Skeletal muscle satellite cell (primary cell): ENCODE results near the gene ULK2.

Experiments used
- H3K27me3 ChIP-seq: 2 replicates; pipeline ENCODE4 v1.7.0; 2013; ENCODE audit warnings: low read length; ENCODE audit not compliant: control insufficient read depth, insufficient read depth
- H3K36me3 ChIP-seq: 2 replicates; pipeline ENCODE4 v1.7.0; 2013; ENCODE audit warnings: mild to moderate bottlenecking, control low read depth, low read length; ENCODE audit not compliant: insufficient read depth
- H3K4me1 ChIP-seq: 2 replicates; pipeline ENCODE4 v1.7.0; 2013; ENCODE audit warnings: low read length; ENCODE audit not compliant: control insufficient read depth, insufficient read depth
- H3K4me2 ChIP-seq: 2 replicates; pipeline ENCODE4 v1.7.0; 2013; ENCODE audit warnings: mild to moderate bottlenecking, low read length
- H3K4me3 ChIP-seq: 2 replicates; pipeline ENCODE4 v1.7.0; 2013; ENCODE audit warnings: low read length
- H3K9ac ChIP-seq: 2 replicates; pipeline ENCODE4 v1.7.0; 2013; ENCODE audit warnings: mild to moderate bottlenecking, low read depth, low read length, moderate library complexity
- H3K9me3 ChIP-seq: replicated peaks from 2 replicates; pipeline ENCODE4 v1.7.0; 2013; ENCODE audit warnings: mild to moderate bottlenecking, control low read depth, low read length

ULK2 gene

DNA sequence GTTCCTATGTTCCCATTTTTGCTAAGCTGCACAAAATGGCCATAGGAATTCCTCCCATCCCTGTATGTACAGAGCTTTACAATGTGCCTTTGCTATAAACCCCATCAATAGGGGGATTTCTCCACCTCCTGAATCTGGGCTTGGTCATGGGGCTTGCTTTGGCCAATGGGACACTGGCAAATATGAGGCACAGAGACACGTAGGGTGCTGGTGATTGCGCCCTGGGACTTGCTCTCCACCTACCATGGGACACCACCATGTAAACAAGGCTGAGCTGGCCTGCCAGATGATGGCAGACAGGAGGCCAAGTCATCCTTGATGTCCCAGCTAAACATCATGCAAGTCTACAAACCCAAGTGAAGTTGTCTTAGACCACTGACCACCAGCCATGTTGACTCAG, 104.3 kb downstream of the ULK2 start:
- peaks cover 3% of the 10 kb centered on the region for H3K27me3 ChIP-seq
- H3K36me3 ChIP-seq, result no peaks in the 10 kb centered on the region
- H3K9me3 ChIP-seq, result no peaks in the 10 kb centered on the region

GRCh38 chr17:19762515-19762961, 105.2 kb downstream of the ULK2 start:
- no peak overlapping the region for H3K9ac ChIP-seq
- peak overlapping the region; percentile 75 for H3K4me2 ChIP-seq
- no peaks in the 10 kb centered on the region for H3K9me3 ChIP-seq
- peaks cover 3% of the 10 kb centered on the region for H3K27me3 ChIP-seq
- no peaks in the 10 kb centered on the region for H3K36me3 ChIP-seq
- peaks cover 4% of the 10 kb centered on the region for H3K4me1 ChIP-seq
- H3K4me3 ChIP-seq, result no peak overlapping the region

More for the DNA sequence above, 104.3 kb downstream of the ULK2 start:
- H3K9ac ChIP-seq, result no peak overlapping the region
- no peak overlapping the region for H3K4me2 ChIP-seq
- H3K4me3 ChIP-seq, result no peak overlapping the region
- peaks cover 4% of the 10 kb centered on the region for H3K4me1 ChIP-seq

DNA sequence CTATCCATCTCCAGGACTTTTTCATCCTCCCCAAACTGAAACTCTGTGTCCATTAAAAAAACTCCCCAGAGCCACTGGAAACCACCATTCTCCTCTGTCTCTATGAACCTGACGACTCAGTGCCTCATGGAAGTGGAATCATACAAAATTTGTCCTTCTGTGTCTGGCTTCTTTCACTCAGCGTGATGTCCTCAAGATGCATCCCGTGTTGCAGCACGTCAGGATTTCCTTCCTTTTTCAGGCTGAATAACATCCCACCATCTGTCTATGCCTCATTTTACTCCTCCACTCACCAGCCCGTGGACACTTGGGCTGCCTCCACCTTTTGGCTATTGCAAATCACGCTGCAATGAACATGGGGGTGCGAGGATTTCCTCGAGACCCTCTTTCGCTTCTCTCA, 107.0 kb downstream of the ULK2 start:
- peaks cover 4% of the 10 kb centered on the region for H3K4me1 ChIP-seq
- no peaks in the 10 kb centered on the region for H3K36me3 ChIP-seq
- no peak overlapping the region for H3K4me3 ChIP-seq
- H3K27me3 ChIP-seq, result peaks cover 3% of the 10 kb centered on the region
- no peak overlapping the region for H3K4me2 ChIP-seq
- no peaks in the 10 kb centered on the region for H3K9me3 ChIP-seq
- no peak overlapping the region for H3K9ac ChIP-seq

- Histone ChIP-seq H3K4me1 (peaks cover 5% of the 10 kb centered on the region), H3K27me3 (peaks cover 3% of the 10 kb centered on the region), H3K9me3 (no peaks in the 10 kb centered on the region), H3K4me3 (no peak overlapping the region), H3K4me2 (no peak overlapping the region), H3K9ac (no peak overlapping the region), H3K36me3 (no peaks in the 10 kb centered on the region)
Measured at GRCh38 chr17:19759568-19760549, 107.9 kb downstream of the ULK2 start.

DNA sequence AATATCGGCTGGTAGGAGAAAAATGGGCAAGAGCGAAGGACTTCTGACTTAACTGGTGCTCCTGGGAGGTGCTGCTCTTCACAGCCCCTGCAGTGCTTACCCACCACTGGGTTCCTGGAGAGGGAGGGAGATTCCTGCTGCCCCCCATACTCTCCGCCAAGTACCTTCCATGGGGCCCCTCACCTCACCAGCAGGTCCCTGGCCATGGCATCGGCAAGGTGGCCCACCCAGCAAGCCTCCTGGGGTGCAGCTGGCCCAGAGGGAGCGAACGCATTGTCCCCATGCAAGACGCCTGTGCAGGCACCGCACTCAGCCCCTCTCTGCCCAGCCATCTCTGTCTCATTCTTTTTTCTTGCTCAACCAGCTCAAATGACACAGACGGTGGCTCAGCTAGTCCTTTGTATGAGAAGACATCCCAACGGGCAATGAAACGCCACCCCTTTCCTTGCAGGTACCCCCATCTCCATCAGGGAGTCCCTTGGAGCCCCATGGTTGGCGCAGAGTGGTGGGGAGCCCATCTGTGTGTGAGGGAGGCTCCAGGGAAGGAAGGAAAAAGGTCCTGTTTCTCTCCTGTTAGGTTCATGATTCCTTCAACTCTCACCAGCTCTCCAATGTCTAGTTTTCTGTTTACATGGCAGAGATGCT, 110.1 kb downstream of the ULK2 start:
- Histone ChIP-seq H3K4me1 (peaks cover 25% of the 10 kb centered on the region), H3K27me3 (peaks cover 3% of the 10 kb centered on the region), H3K4me2 (no peak overlapping the region), H3K4me3 (no peak overlapping the region), H3K9me3 (no peaks in the 10 kb centered on the region), H3K36me3 (no peaks in the 10 kb centered on the region), H3K9ac (no peak overlapping the region)

DNA sequence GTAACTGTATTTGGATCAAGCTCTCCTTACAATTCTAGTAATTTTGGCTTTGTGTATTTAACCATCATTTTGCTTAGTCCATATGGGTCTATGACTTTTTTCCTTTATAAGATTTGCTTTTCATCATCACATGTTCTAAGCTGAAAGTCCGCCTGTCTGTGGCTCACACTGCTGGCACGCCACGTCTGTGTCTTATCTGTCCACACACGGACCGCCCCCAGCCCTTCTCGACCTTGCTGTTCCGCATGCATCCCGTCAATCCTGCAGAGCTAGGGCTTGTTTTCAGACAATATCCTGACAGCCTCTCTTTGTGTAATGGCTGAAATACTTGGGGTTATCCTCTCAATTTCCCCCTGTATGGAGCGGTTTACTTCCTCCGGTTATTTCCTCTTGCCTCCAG, 111.2 kb downstream of the ULK2 start:
- Histone ChIP-seq H3K4me1 (peaks cover 30% of the 10 kb centered on the region), H3K4me2 (no peak overlapping the region), H3K9me3 (no peaks in the 10 kb centered on the region), H3K9ac (no peak overlapping the region), H3K4me3 (no peak overlapping the region), H3K36me3 (no peaks in the 10 kb centered on the region), H3K27me3 (peaks cover 3% of the 10 kb centered on the region)

DNA sequence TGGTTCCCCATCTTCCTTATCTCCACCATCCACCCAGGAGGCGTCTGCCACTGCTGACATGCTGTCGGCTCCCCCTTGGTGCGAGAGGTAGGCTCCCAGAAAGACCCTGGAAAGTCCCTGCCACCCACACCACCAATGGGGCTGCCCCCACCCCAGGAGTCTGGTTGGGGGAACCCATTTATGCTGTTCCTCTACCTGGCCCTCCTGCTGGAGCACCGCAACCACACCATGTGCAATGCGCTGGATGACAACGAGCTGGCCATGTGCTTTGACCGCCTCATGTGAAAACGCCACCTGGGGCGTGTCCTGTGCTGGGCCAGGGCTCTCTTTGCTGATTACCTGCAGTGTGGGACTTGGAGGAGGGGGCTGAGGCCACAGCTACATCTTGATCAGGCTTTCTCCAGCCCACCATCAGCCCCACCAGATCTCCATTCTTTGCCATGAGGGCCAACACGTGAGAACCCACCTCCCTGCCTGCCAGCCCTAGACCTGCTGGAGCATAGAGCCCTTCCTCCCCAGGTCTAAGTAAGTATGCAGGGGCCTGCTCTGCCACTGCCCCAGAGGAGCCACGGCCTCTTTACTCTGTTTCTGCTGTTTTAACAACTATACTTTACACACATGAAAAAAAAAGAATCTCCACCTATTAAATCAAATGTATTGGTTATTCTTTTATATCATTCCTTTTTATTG, 111.8 kb downstream of the ULK2 start:
- Histone ChIP-seq H3K4me3 (no peak overlapping the region), H3K9ac (no peak overlapping the region), H3K9me3 (no peaks in the 10 kb centered on the region), H3K36me3 (no peaks in the 10 kb centered on the region), H3K4me2 (no peak overlapping the region), H3K27me3 (peaks cover 3% of the 10 kb centered on the region), H3K4me1 (peaks cover 31% of the 10 kb centered on the region)

DNA sequence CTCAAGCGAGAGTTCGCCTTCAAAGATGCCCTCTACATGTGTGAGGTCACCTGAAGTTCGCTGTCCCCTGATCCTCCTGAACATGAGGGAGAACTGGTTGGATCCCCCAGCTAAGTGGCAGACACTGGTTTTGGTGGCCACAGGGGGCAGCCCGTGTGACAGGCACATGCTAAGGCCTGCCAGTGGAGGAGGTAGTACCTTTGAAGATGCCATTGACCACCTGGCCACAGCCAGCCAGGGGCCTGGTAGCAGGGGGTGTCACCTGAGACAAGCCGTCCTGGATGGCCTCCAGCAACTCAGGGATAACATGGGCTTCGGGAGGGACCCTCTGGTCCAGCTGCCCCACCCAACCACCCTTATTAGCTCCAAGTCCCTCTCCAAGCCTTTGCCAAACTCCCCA, 112.3 kb downstream of the ULK2 start:
- no peaks in the 10 kb centered on the region for H3K36me3 ChIP-seq
- peaks cover 35% of the 10 kb centered on the region for H3K4me1 ChIP-seq
- no peak overlapping the region for H3K4me3 ChIP-seq
- no peaks in the 10 kb centered on the region for H3K9me3 ChIP-seq
- H3K9ac ChIP-seq, result no peak overlapping the region
- no peaks in the 10 kb centered on the region for H3K27me3 ChIP-seq
- H3K4me2 ChIP-seq, result no peak overlapping the region

- Histone ChIP-seq H3K27me3 (no peaks in the 10 kb centered on the region), H3K4me2 (peak overlapping the region; percentile 57), H3K9ac (peak overlapping the region; percentile 81), H3K36me3 (no peaks in the 10 kb centered on the region), H3K4me3 (no peak overlapping the region), H3K4me1 (peaks cover 37% of the 10 kb centered on the region), H3K9me3 (no peaks in the 10 kb centered on the region)
Measured at GRCh38 chr17:19753661-19754463, 113.9 kb downstream of the ULK2 start.

- peak overlapping the region; percentile 81 for H3K9ac ChIP-seq
- no peaks in the 10 kb centered on the region for H3K36me3 ChIP-seq
- no peaks in the 10 kb centered on the region for H3K27me3 ChIP-seq
- no peak overlapping the region for H3K4me3 ChIP-seq
- H3K4me1 ChIP-seq, result peaks cover 45% of the 10 kb centered on the region
- H3K9me3 ChIP-seq, result no peaks in the 10 kb centered on the region
- H3K4me2 ChIP-seq, result peak overlapping the region; percentile 57
Measured at GRCh38 chr17:19753051-19753509, 114.7 kb downstream of the ULK2 start.
